Activated naive CD4-positive, alpha-beta T cell treated with anti-CD3 and anti-CD28 coated beads, Interleukin-2, amount 50 U/mL, for 72 hours (primary cell): ENCODE data around the gene BPGM. TPM values are rescaled to one million over a fixed set of nuclear protein-coding genes. Genes with fewer than 3 reads are reported as not detected.
"Not testable (repeated sequence)": the region's sequence is repeated elsewhere in the genome, so short reads cannot be mapped to it uniquely, and the experiment has no call there.

Source experiments
- ATAC-seq, 2 donors: fragments of 150-1000 bp; cut with Tn5 transposase; 2 replicates each; pipeline ENCODE4 v1.10.0; 2021; ENCODE audit warnings: mild to moderate bottlenecking in 2 of 2, moderate library complexity in 2 of 2
- DNase-seq, 2 donors: peaks; one replicate each; pipeline ENCODE4 v3.0.0; 2021 to 2022; ENCODE audit warnings: low spot score in 2 of 2
- H3K27ac Mint-ChIP-seq, 2 donors: one replicate each; pipeline ENCODE4 v1.8.0; 2022; ENCODE audit warnings: mild to moderate bottlenecking in 2 of 2, mixed read lengths in 2 of 2
- H3K36me3 Mint-ChIP-seq, 2 donors: one replicate each; pipeline ENCODE4 v1.8.0; 2022; ENCODE audit warnings: mixed read lengths in 2 of 2
- H3K9me3 Mint-ChIP-seq, 2 donors: one replicate each; pipeline ENCODE4 v1.8.0; 2022; ENCODE audit warnings: mixed read lengths in 2 of 2
- total RNA-seq, 2 donors: library from RNA; stranded (reverse); gene quantifications; one replicate each; pipeline ENCODE4 v1.2.3, GENCODE V29; 2022

Gene BPGM
- total RNA-seq, 2 donors from 2014 or later = 14.4 to 28.6 TPM

DNA sequence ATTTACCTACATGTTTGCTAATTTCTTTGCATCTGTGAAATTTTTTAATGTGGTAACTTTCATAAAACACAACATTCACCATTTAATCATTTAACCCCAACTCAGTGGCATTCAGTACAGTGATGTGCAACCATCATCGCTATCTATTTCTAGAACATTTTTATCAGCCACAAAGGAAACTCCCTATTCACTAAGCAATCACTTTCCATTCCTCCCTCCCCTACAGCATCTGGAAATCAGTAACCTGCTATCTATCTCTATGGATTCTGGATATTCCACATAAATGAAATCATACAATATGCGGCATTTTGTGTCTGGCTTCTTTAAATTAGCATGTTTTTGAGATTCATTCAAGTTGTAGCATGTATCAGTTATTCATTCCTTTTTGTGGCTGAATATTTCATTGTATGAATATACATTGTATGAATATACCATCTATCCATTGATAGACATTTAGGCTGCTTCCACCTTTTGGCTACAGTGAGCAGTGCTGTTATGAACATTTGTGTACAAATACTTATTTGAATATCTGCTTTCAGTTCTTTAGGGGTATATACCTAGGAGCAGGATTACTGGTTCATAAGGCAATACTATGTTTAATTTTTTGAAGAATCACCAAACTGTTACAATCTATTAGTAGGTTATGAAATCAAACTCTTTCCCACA is 19.4 kb upstream of the BPGM start:
- Mint-ChIP-seq H3K27ac (no peak overlapping the region), H3K36me3 (no peaks in the 10 kb centered on the region), H3K9me3 (no peaks in the 10 kb centered on the region)
- no peak for DNase-seq
- no peak for ATAC-seq

DNA sequence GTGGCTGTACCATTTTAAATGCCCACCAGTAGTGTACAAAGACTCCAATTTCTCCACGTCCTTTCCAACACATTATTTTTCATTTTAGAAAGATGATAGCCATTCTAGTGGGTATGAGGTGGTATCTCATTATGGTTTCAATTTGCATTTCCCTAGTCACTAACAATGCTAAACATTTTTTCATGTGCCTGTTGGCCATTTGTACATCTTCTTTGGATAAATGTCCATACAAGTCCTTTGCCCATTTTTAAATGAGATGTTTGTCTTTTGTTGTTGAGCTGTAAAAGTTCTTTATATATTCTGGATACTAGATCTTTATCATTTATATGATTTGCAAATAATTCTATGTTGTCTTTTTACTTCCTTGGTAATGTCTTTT is 18.9 kb upstream of the BPGM start:
- DNase-seq (no peak), ATAC-seq (no peak)
- Mint-ChIP-seq H3K27ac (no peak overlapping the region), H3K9me3 (no peaks in the 10 kb centered on the region), H3K36me3 (no peaks in the 10 kb centered on the region)

DNA sequence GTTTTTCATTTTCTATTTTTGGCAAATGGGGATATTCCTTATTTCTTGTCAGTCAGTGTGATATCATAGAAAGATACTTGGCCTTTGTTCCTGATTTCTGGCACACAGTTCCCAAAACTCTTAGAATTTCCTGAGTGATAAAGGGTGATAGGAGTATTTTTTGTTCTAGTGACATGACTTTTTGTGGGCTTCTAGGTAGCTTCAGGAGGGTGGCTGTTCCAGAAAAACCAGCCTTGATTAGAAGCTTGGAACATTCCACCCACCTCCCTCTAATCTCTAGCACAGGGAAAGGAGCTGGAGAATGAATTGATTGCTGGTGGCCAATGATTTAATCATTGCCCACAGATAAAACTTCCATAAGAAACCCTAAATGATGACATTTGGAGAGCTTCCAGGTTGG is 17.2 kb upstream of the BPGM start:
- DNase-seq (no peak), ATAC-seq (no peak)
- H3K9me3 Mint-ChIP-seq = no peaks in the 10 kb centered on the region
- no peak overlapping the region for H3K27ac Mint-ChIP-seq
- H3K36me3 Mint-ChIP-seq = no peaks in the 10 kb centered on the region

DNA sequence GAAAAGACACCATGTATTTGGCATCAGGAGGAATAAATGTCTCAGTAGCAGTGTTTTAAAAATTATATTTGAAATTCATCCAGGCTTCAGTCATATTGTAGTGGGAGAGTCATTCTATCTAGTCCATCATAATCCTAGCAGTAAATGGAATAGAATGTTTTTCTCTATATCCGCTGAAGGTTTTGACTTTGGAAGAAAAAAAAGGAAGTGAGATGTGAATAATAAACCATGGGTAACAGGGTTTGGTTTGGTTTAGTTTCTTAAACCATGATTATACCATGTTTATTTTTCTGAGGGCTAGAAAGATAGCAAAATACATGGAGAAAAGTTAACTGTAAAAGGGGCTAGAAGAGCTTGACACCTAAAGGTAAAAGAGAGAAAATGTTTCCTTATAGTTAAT is 16.4 kb upstream of the BPGM start:
- no peaks in the 10 kb centered on the region for H3K9me3 Mint-ChIP-seq
- H3K36me3 Mint-ChIP-seq = no peaks in the 10 kb centered on the region
- ATAC-seq (no peak), DNase-seq (no peak)
- no peak overlapping the region for H3K27ac Mint-ChIP-seq

DNA sequence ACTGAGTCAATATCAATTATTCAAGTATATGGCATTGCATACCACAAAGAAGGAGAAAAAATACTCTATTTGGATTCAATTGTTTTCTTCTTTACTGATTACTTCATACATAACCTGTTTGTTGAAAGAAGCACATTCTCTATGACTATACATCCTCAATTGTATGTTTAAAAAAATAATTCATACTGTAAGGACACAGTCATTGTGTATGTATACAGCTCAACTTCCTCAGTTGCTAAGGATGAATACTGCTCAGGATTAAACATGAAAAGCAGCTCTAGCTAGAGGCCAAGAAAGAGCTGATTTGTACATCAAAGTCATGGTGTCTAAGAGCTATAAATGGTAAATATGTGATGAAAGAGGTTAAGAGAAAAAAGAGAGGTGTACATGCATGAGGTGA is 15.8 kb upstream of the BPGM start:
- ATAC-seq = peak in 1 of 2 donors; percentile 66
- no peaks in the 10 kb centered on the region for H3K36me3 Mint-ChIP-seq

DNA sequence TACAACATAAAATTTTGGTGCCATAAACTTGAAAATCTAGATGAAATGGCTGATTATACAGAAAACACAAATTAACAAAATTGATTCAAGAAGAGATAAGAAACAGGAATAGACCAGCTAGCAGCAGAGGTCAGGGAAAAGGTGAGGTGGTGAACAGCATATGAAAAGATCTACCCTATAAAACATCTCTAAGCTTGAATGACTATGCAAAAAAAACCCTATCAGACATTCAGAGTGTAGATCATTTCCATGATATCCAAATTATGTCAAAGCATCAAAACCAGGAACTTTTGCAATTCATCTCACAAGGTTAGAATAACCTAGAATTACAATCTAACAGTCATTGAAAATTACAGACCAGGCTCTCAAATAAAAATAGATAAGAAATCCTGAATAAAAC is 14.6 kb upstream of the BPGM start:
- peaks cover 6 to 8% of the 10 kb centered on the region in 2 donors for H3K9me3 Mint-ChIP-seq
- ATAC-seq (no peak), DNase-seq (no peak)
- no peak overlapping the region for H3K27ac Mint-ChIP-seq
- H3K36me3 Mint-ChIP-seq = peaks cover 7 to 10% of the 10 kb centered on the region in 2 donors

More for the DNA sequence above, 15.8 kb upstream of the BPGM start:
- Mint-ChIP-seq H3K9me3 (no peaks in the 10 kb centered on the region), H3K27ac (peak overlapping the region in 1 of 2 donors; percentile 47)
- DNase-seq = no peak

DNA sequence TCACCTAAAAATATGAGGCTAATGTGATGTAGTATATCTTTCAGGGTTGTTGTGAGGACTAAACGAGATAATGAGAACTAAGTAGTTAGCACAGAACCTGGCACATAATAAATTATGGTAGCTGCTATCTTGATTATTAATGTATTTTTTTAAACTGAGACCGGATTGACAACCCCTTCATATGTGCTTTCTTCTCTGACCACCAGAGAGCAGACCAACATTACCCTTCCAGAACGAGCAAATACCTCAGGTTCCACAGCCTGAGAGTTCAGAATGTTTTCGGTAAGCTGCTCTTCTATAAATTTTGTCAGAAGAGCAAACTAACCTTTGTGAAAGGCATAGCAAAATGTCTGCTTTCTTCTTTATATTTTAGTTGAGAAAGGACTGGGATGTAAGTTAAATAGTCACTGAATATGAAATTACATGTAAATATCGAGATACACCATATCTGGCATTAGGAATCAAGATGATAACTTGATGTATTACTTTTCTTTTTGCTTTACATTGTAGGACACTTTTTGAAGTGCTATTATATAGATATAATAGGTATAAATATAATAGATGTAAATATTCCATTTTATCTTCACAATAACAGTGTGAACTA is 13.6 kb upstream of the BPGM start:
- ATAC-seq = peak; percentile 56 to 65
- peak overlapping the region in 1 of 2 donors; percentile 63 for H3K27ac Mint-ChIP-seq
- peak in 1 of 2 donors; percentile 23 for DNase-seq
- H3K36me3 Mint-ChIP-seq = peaks cover 7 to 10% of the 10 kb centered on the region in 2 donors
- peaks cover 6 to 8% of the 10 kb centered on the region in 2 donors for H3K9me3 Mint-ChIP-seq

DNA sequence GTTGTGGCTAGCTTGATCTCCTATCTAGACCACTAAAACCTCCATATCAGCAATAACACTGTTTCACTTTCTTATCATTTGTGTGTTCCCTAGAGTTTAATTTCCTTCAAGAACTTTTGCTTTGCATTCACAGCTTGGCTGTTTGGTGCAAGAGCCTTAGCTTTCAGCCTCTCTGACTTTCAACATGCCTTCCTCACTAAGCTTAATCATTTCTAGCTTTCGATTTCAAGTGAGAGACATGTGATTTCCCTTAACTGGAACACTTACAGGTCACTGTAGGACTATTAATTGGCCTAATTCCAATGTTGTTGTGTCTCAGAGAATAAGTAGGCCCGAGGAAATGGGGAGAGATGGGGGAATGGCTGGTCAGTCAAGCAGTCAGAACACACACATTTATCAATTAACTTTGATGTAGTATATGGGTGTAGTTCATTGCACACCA is 10.6 kb upstream of the BPGM start:
- DNase-seq = no peak
- peaks cover 6 to 8% of the 10 kb centered on the region in 2 donors for H3K9me3 Mint-ChIP-seq
- H3K36me3 Mint-ChIP-seq = peaks cover 7 to 10% of the 10 kb centered on the region in 2 donors
- peak; percentile 73 to 78 for ATAC-seq
- H3K27ac Mint-ChIP-seq = peak overlapping the region; percentile 96

DNA sequence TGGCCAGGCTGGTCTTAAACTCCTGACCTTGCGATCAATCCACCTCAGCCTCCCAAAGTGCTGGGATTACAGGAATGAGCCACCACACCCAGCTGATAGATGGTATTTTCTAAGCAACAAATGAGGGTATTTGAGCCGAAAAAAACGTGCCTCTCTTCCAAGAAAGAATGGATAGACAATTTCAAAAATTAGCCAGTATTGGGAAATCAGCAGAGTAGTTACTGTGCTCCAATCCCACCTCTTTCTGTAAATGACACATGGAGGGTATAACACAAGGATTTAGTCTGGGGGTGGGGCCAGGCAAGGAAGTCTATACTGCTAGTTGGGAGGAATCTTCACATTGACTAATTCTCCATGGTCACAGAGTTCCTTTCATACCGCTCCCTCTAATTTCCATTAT is 9.2 kb upstream of the BPGM start:
- Mint-ChIP-seq H3K36me3 (peaks cover 7 to 23% of the 10 kb centered on the region in 2 donors), H3K27ac (peak overlapping the region in 1 of 2 donors; percentile 96), H3K9me3 (peaks cover 6 to 14% of the 10 kb centered on the region in 2 donors)
- ATAC-seq (no peak), DNase-seq (no peak)

DNA sequence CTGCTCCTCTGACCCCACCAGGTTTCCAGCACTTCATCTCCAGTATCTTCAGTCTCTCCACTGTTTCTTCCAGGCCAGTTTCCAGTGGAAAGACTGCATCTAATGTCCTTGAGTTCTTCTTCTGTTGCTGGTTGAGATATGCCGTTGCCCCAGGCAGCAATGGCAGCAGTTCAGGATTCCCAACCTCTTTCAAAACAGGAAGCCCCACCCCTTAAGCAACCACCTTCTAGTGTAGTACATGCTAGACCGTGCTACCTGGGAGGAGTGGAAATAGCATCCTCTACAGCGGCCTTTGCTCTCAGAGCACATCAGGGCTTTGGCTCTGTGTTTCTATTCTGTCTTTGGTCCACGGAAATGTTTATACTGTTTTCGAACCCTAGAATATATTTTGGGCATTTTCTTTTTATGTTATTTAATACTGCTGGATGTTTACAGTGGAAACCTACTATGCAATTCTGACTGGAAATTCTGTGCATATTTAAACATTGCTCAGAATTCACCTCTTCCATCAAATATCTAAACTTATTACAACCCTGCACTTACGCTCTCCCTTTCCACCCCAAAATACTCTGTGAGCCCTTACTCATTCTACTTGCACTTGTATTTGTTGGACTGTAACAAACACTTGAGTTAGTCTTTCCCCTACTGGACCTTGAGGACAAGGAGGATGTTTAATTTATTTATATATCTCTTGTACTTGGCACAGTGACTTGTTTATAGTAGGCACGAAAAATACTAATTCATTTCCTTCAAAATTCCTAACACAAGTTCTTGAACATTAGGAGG is 8.5 kb upstream of the BPGM start:
- Mint-ChIP-seq H3K9me3 (peaks cover 6 to 15% of the 10 kb centered on the region in 2 donors), H3K36me3 (peaks cover 7 to 24% of the 10 kb centered on the region in 2 donors), H3K27ac (peak overlapping the region; percentile 75 to 96)
- ATAC-seq (peak in 1 of 2 donors; percentile 46), DNase-seq (no peak)

DNA sequence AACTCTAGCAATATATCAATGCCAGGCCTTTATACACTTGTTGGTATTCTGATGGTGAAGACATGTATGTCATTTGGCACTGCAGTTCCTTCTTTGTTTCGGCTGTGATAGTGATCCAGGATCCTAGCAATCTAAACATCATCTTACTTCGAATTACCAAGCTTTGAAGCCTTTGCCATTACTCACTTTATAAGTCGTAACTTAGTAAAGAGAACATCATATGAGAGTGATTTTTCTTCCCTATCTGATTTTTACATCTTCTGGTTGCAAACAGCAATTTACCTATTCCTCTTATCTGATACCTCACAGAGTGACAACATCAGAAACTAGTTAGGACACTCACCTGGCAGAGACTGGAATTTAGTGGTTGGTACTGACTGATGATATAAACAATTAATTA is 7.6 kb upstream of the BPGM start:
- H3K9me3 Mint-ChIP-seq = peaks cover 6 to 15% of the 10 kb centered on the region in 2 donors
- H3K36me3 Mint-ChIP-seq = peaks cover 7 to 24% of the 10 kb centered on the region in 2 donors
- no peak for ATAC-seq

DNA sequence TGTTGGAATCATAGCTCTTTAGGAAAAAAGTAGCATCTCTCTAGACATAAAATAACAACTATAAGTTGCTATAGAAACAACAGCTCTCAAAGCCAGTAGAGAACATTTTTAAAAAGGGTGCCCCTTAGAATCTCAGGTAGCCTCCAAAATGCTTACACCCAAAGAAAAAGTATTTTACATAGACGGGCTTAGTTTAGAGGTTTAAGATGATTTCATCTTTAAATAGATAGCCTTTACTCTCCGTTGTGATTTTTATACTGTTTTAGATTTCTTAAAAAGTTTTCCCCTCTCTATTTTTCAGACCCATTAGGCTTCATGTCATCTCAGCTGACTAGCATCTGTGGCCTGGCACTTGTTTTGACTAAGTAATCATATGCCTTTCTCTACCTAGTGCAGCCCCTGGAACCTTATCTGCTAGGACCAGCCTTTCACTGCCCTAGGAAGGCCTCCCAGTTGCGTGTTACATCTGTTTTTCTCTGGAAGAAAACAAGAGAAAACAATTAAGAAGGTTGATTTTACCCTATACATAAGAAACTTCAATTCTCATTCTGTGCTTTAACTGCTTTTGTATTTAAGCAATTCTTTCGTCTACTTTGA is 6.9 kb upstream of the BPGM start:
- no peak overlapping the region for H3K27ac Mint-ChIP-seq
- ATAC-seq (no peak), DNase-seq (no peak)
- H3K9me3 Mint-ChIP-seq = peaks cover 6 to 15% of the 10 kb centered on the region in 2 donors
- H3K36me3 Mint-ChIP-seq = peaks cover 7 to 24% of the 10 kb centered on the region in 2 donors

More for the DNA sequence above, 7.6 kb upstream of the BPGM start:
- no peak for DNase-seq
- H3K27ac Mint-ChIP-seq = peak overlapping the region in 1 of 2 donors; percentile 96

DNA sequence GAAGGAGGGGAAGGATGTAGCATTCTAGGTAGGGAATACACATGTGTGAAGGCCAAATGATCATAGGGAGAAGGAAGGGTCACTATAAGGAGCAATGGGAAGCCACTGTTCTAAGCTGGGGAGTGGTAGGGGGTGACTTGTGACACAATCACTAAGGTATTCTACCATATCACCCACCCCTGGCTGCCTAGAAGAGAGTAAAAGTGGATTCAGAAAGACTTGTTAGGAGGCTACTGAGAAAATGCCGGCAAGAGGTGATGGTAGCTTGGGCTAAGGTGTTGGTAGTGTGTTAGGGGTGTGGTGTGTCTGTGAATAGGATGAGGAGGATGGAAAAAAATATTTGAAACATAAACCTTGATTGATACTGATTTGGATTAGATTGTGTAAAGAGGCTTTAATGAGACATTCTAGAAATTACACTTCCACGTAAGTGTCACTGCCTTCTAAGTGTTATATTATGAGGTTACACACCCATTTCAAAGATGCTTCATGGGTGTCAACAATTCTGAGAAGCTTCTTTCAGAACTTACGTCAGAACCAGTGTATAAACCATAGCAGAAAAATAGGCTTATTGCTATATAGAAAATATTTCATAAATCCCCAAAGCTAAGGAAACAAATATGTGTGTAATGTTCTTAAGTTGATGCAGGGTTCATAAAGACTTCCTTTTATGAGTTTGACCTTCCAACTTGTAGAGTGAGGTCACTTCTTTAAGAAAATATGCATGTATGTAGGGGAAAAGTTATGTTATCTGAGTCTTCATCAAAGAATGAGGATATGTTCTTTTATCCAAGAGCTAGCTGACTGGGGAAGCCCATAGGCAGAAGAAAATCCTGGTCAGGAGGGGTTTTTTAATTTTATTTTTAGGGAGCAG is 5.6 kb upstream of the BPGM start:
- Mint-ChIP-seq H3K36me3 (peaks cover 5 to 23% of the 10 kb centered on the region in 2 donors), H3K9me3 (peaks cover 4 to 13% of the 10 kb centered on the region in 2 donors), H3K27ac (no peak overlapping the region)
- DNase-seq (no peak), ATAC-seq (peak in 1 of 2 donors; percentile 19)

DNA sequence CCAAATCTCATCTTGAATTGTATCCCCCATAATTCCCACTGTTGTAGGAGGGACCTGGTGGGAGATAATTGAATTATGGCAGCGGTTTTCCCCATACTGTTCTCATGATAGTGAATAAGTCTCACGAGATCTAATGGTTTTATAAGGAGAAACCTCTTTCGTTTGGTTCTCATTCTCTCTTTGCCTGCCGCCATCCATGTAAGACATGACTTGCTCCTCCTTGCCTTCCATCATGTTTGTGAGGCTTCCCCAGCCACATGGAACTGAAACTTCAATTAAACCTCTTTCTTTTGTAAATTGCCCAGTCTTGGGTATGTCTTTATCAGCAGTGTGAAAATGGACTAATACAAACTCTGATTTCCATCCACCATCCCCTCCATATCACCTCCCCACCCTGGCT is 4.7 kb upstream of the BPGM start:
- H3K27ac Mint-ChIP-seq = peak overlapping the region in 1 of 2 donors; percentile 13
- peaks cover 0 to 14% of the 10 kb centered on the region in 2 donors for H3K36me3 Mint-ChIP-seq
- not testable (repeated sequence) for H3K9me3 Mint-ChIP-seq, ATAC-seq, DNase-seq

DNA sequence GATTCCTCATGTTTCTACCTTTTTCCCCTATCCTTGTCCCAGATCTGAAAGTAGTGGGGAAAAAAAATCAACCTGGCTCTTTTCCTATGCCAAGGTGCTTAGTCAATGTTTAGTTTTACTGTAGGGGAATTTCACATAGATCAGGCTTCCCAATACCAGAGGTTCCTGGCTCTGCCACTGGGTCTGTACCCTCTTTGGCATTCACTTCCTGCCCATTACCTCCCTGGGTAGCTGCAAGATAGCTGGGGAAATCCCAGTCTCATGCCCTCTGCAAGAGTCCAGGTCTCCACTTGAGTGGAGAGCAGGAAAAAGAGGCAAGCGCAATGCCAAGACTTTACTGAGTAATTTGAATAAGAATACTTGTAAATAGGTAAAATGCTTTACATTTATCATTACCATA is 3.5 kb upstream of the BPGM start:
- Mint-ChIP-seq H3K27ac (no peak overlapping the region), H3K9me3 (peaks cover 0 to 7% of the 10 kb centered on the region in 2 donors), H3K36me3 (peaks cover 0 to 14% of the 10 kb centered on the region in 2 donors)
- ATAC-seq = no peak
- no peak for DNase-seq

DNA sequence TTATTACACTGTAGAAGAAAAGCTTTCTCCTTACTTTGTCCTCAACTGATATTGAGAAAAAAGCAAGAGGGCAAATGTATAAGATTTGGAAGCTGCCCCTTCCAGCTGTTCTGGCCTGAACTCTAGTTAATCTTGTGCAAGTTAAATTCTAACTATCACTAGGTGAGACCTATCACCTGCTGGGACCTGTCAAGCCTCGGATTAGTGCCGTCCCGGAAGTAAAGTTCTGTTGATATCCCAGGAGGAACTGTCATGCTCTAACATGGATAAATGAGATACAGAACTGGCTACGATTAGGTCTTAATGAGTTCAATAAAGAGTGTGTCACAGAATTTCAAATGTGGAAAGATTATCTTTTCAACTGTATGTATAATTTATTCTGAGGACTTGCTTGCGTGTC is 1.2 kb upstream of the BPGM start:
- no peak overlapping the region for H3K27ac Mint-ChIP-seq
- H3K9me3 Mint-ChIP-seq = peaks cover 0 to 7% of the 10 kb centered on the region in 2 donors
- peaks cover 8 to 23% of the 10 kb centered on the region in 2 donors for H3K36me3 Mint-ChIP-seq
- DNase-seq = no peak
- ATAC-seq = no peak
